Stimulated activated CD4-positive, alpha-beta T cell treated with anti-CD3 and anti-CD28 coated beads, Interleukin-12 subunit alpha, Interleukin-12 subunit beta, amount 100 ng/mL, for 48 hours (primary cell): ENCODE data around the gene ZNF500.
"Not testable (repeated sequence)": the region's sequence is repeated elsewhere in the genome, so short reads cannot be mapped to it uniquely, and the experiment has no call there.

ENCODE experiments used
- DNase-seq, 3 donors: peaks; one replicate each; pipeline ENCODE4 v3.0.0-alpha.2; 2020; ENCODE audit warnings: low read depth in 2 of 3, low spot score in 1 of 3

ZNF500 gene

GRCh38 chr16:4796982-4797804, 30.2 kb upstream of the ZNF500 start:
- DNase-seq = no peak

GRCh38 chr16:4795828-4796572, 29.0 kb upstream of the ZNF500 start:
- DNase-seq = no peak

- no peak for DNase-seq
Measured at GRCh38 chr16:4795181-4795827, 28.3 kb upstream of the ZNF500 start, which contains the start of gene SMIM22. Gene SMIM22, plus strand, starts transcription at chr16:4795369. Its CDS starts 366 bp downstream, at chr16:4795735.

- no peak for DNase-seq
Measured at GRCh38 chr16:4792951-4793513, 26.1 kb upstream of the ZNF500 start.

- no peak for DNase-seq
Measured at GRCh38 chr16:4790871-4791270, 23.9 kb upstream of the ZNF500 start.

GRCh38 chr16:4790261-4790660, 23.3 kb upstream of the ZNF500 start:
- DNase-seq = no peak

GRCh38 chr16:4788910-4789309, 21.9 kb upstream of the ZNF500 start:
- no peak for DNase-seq

- DNase-seq = no peak
Measured at GRCh38 chr16:4788489-4788889, 21.5 kb upstream of the ZNF500 start.

- no peak for DNase-seq
Measured at GRCh38 chr16:4787627-4788482, 20.9 kb upstream of the ZNF500 start, which contains the start of gene SEPTIN12. Gene SEPTIN12, minus strand, starts transcription at chr16:4788345. Its CDS starts 700 bp downstream, at chr16:4787645.

- DNase-seq = no peak
Measured at GRCh38 chr16:4787068-4787467, 20.1 kb upstream of the ZNF500 start.

- no peak for DNase-seq
Measured at GRCh38 chr16:4785758-4786433, 18.9 kb upstream of the ZNF500 start.

GRCh38 chr16:4784444-4784987, 17.6 kb upstream of the ZNF500 start:
- DNase-seq = not testable (repeated sequence)

GRCh38 chr16:4783951-4784336, 17.0 kb upstream of the ZNF500 start:
- no peak for DNase-seq

- no peak for DNase-seq
Measured at GRCh38 chr16:4783251-4783950, 16.4 kb upstream of the ZNF500 start.

- no peak for DNase-seq
Measured at GRCh38 chr16:4780235-4780634, 13.3 kb upstream of the ZNF500 start.

GRCh38 chr16:4778050-4778392, 11.1 kb upstream of the ZNF500 start:
- DNase-seq = no peak

GRCh38 chr16:4777339-4778049, 10.5 kb upstream of the ZNF500 start:
- DNase-seq = no peak

- no peak for DNase-seq
Measured at GRCh38 chr16:4776141-4776705, 9.3 kb upstream of the ZNF500 start.
